Measurements from ENCODE around the gene ATP6V1E1.

DNA sequence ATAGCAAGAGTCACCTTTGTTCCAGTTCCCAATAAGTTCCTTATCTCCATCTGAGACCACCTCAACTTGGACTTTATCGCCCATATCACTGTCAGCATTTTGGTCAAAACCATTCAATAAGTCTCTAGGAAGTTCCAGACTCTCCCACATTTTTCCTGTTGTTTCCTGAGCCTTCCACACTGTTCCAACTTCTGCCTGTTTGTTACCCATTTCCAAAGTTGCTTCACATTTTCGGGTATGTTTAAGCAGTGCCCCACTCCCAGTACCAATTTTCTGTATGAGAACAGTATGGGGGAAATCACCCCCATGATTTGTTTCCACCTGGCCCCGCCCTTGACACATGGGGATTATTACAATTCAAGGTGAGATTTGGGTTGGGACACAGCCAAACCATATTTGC lies 36.7 kb upstream of the ATP6V1E1 start:
- TF ChIP-seq, protein P1, sequence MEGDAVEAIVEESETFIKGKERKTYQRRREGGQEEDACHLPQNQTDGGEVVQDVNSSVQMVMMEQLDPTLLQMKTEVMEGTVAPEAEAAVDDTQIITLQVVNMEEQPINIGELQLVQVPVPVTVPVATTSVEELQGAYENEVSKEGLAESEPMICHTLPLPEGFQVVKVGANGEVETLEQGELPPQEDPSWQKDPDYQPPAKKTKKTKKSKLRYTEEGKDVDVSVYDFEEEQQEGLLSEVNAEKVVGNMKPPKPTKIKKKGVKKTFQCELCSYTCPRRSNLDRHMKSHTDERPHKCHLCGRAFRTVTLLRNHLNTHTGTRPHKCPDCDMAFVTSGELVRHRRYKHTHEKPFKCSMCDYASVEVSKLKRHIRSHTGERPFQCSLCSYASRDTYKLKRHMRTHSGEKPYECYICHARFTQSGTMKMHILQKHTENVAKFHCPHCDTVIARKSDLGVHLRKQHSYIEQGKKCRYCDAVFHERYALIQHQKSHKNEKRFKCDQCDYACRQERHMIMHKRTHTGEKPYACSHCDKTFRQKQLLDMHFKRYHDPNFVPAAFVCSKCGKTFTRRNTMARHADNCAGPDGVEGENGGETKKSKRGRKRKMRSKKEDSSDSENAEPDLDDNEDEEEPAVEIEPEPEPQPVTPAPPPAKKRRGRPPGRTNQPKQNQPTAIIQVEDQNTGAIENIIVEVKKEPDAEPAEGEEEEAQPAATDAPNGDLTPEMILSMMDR (IDR thresholded peaks at IDR 0.05) = no peak
- no peak for TF ChIP-seq EZH2 (IDR thresholded peaks at IDR 0.05; ENCODE audit: borderline replicate concordance, insufficient read depth, low read depth, low read length, poor library complexity, severe bottlenecking)
